ENCODE measurements around the gene LILRA5. TPM values are rescaled to one million over a fixed set of nuclear protein-coding genes. Genes with fewer than 3 reads are reported as not detected.
A peak's percentile ranks its signal among the peaks of the same experiment; 100 is the strongest.

Gene LILRA5
- total RNA-seq, 1 experiment from 2014 or later: not detected

DNA sequence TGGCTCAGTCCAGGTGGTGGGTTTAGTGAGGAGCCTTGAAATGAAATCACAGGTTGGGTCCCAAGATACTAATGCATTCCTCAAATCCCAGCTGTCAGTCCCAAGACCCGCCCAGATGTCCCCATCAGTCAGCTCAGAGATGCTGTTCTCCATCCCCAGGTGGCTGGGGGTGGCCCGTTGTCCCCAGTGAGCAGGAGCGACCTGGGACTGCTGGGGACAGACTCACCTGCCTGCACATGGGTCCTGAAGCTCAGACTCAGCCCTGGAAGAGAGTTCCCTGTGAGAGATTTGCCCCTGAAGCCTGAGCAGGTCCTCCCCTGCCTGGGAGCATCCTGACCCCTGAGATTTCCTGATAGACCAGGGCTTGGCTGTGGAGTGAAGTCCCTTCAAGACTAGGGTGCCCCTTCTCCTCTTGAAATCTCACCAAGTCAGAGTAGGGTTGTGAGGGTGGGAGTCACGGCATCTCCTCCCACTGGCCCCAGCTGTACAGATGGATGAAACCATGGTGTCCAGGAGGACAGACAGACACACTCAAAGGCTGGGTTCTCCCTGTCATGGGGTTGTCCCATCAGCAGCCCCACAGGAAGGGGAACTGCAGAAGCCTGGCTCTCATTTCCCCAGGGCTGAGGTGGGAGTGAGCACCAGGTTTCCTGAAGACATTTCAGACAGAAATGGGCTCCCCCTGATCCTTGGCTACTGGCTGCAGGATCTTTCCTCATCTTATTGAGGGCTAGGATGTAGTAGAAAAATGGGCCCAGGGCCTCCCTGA is 14.4 kb downstream of the LILRA5 start:
- H3K9me3 ChIP-seq (ENCODE audit: control insufficient read depth in 1 of 2, insufficient read depth in 1 of 2, low read depth in 1 of 2, low read length in 2 of 2): no peaks in the 10 kb centered on the region; a peak in 1 of 4 replicates
- H3K27ac ChIP-seq (ENCODE audit: low read depth, low read length): no peak overlapping the region
- H3K4me3 ChIP-seq (replicated peaks in 1 of 2; ENCODE audit: low read depth in 1 of 2, low read length in 2 of 2): no peak overlapping the region
- no peaks in the 10 kb centered on the region for H3K4me1 ChIP-seq (ENCODE audit: control insufficient read depth in 1 of 2, insufficient read depth in 2 of 2, low read length in 2 of 2)
- ChIA-PET POLR2A (no interaction called here), CTCF (no interaction called here), RAD21 (ENCODE audit: low non-redundant PET in 1 of 2, low total read pairs in 2 of 2, uncharacterized antibody in 2 of 2, unreplicated experiment in 2 of 2) (no interaction called here)
- no peak overlapping the region for H3K4me2 ChIP-seq (ENCODE audit: low read length)
- ATAC-seq (no peak), DNase-seq (ENCODE audit: low read depth, low spot score) (no peak)
- H4K20me1 ChIP-seq (ENCODE audit: insufficient read depth): no peaks in the 10 kb centered on the region
- H3K27me3 ChIP-seq (ENCODE audit: insufficient read depth, low read length): peaks cover 47% of the 10 kb centered on the region
- intact Hi-C loops (cut with micrococcal nuclease): loop anchor here (5.0 kb wide), 1 partner anchor 334 kb away; the partner anchor contains the start of gene LILRB1
- no peaks in the 10 kb centered on the region for H3K9me2 ChIP-seq (ENCODE audit: insufficient read depth)
- BruUV-seq (replicated peaks): no TSS peak
- TF ChIP-seq ZNF274 (IDR thresholded peaks at IDR 0.05; ENCODE audit: low read depth, low read length) (no peak), EZH2phosphoT487 (IDR thresholded peaks at IDR 0.05; ENCODE audit: borderline replicate concordance) (no peak), FOSL1 (IDR thresholded peaks at IDR 0.05; ENCODE audit: low read depth) (no peak)
- H3K36me3 ChIP-seq (ENCODE audit: control insufficient read depth in 1 of 2, insufficient read depth in 2 of 2, low read length in 2 of 2): no peaks in the 10 kb centered on the region
- H3K79me2 ChIP-seq (ENCODE audit: insufficient read depth, low read length): no peaks in the 10 kb centered on the region
- no peak overlapping the region for H3K9ac ChIP-seq (ENCODE audit: low read length)
- H2AFZ ChIP-seq (ENCODE audit: low read depth, low read length, poor library complexity, severe bottlenecking): no peak overlapping the region

GRCh38 chr19:54297759-54298305 is 15.1 kb downstream of the LILRA5 start:
- Histone ChIP-seq H3K27ac (ENCODE audit: low read depth, low read length) (no peak overlapping the region), H3K9me2 (ENCODE audit: insufficient read depth) (no peaks in the 10 kb centered on the region), H3K9me3 (ENCODE audit: control insufficient read depth in 1 of 2, insufficient read depth in 1 of 2, low read depth in 1 of 2, low read length in 2 of 2) (no peaks in the 10 kb centered on the region; a peak in 1 of 4 replicates), H3K27me3 (ENCODE audit: insufficient read depth, low read length) (peaks cover 54% of the 10 kb centered on the region), H3K4me3 (replicated peaks in 1 of 2; ENCODE audit: low read depth in 1 of 2, low read length in 2 of 2) (no peak overlapping the region), H2AFZ (ENCODE audit: low read depth, low read length, poor library complexity, severe bottlenecking) (no peak overlapping the region), H3K79me2 (ENCODE audit: insufficient read depth, low read length) (no peaks in the 10 kb centered on the region), H3K36me3 (ENCODE audit: control insufficient read depth in 1 of 2, insufficient read depth in 2 of 2, low read length in 2 of 2) (no peaks in the 10 kb centered on the region), H3K4me1 (ENCODE audit: control insufficient read depth in 1 of 2, insufficient read depth in 2 of 2, low read length in 2 of 2) (no peaks in the 10 kb centered on the region), H4K20me1 (ENCODE audit: insufficient read depth) (no peaks in the 10 kb centered on the region), H3K4me2 (ENCODE audit: low read length) (no peak overlapping the region), H3K9ac (ENCODE audit: low read length) (no peak overlapping the region)
- POLR2A ChIA-PET: no interaction called here
- CTCF ChIA-PET: interaction anchor here (1.8 kb wide), 1 partner anchor 32 kb away, joined by 7 read pairs; no protein-coding TSS in a partner anchor
- RAD21 ChIA-PET (ENCODE audit: low non-redundant PET in 1 of 2, low total read pairs in 2 of 2, uncharacterized antibody in 2 of 2, unreplicated experiment in 2 of 2): no interaction called here
- ATAC-seq (peak; percentile 59), DNase-seq (ENCODE audit: low read depth, low spot score) (peak; percentile 3)
- no peak for TF ChIP-seq CBX3 (IDR thresholded peaks at IDR 0.05; ENCODE audit: low read depth)
- TF ChIP-seq FOSL1 (IDR thresholded peaks at IDR 0.05; ENCODE audit: low read depth): no peak
- peak; percentile 42 for TF ChIP-seq RAD21 (IDR thresholded peaks at IDR 0.05; ENCODE audit: low read depth)
- no peak for TF ChIP-seq TCF7L2 (IDR thresholded peaks at IDR 0.05; ENCODE audit: borderline replicate concordance, extremely low read depth, insufficient read depth, insufficient read length)
- TF ChIP-seq, protein P1, sequence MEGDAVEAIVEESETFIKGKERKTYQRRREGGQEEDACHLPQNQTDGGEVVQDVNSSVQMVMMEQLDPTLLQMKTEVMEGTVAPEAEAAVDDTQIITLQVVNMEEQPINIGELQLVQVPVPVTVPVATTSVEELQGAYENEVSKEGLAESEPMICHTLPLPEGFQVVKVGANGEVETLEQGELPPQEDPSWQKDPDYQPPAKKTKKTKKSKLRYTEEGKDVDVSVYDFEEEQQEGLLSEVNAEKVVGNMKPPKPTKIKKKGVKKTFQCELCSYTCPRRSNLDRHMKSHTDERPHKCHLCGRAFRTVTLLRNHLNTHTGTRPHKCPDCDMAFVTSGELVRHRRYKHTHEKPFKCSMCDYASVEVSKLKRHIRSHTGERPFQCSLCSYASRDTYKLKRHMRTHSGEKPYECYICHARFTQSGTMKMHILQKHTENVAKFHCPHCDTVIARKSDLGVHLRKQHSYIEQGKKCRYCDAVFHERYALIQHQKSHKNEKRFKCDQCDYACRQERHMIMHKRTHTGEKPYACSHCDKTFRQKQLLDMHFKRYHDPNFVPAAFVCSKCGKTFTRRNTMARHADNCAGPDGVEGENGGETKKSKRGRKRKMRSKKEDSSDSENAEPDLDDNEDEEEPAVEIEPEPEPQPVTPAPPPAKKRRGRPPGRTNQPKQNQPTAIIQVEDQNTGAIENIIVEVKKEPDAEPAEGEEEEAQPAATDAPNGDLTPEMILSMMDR (IDR thresholded peaks at IDR 0.05 in 2 of 3, conservative IDR thresholded peaks at IDR 0.05 in 1 of 3; ENCODE audit: borderline replicate concordance in 1 of 3, insufficient read depth in 1 of 3, low read depth in 2 of 3, low read length in 2 of 3): peak in 2 of 3 experiments; percentile 19 to 32; a peak in 3 of 6 replicates
- intact Hi-C loops (cut with micrococcal nuclease): loop anchor here (5.0 kb wide), 1 partner anchor 334 kb away; the partner anchor contains the start of gene LILRB1
- no TSS peak for BruUV-seq (replicated peaks)
